Activated CD4-positive, alpha-beta T cell treated with anti-CD3 and anti-CD28 coated beads, Interleukin-2, amount 10 ng/mL, durations not matched to agents 24 days and 14 days (primary cell): Measurements from ENCODE around the gene CDC14A. TPM values are rescaled to one million over a fixed set of nuclear protein-coding genes. Genes with fewer than 3 reads are reported as not detected.
A peak's percentile ranks its signal among the peaks of the same experiment; 100 is the strongest.

Experiments
- DNase-seq: peaks from one replicate; pipeline ENCODE4 v3.0.0; 2022
- H3K27ac Mint-ChIP-seq: one replicate; pipeline ENCODE4 v1.8.0; 2022; ENCODE audit warnings: mild to moderate bottlenecking, mixed read lengths
- H3K27me3 Mint-ChIP-seq: one replicate; pipeline ENCODE4 v1.8.0; 2022; ENCODE audit warnings: mixed read lengths
- H3K36me3 Mint-ChIP-seq: one replicate; pipeline ENCODE4 v1.8.0; 2022; ENCODE audit warnings: low read depth, mild to moderate bottlenecking, mixed read lengths
- H3K4me1 Mint-ChIP-seq: one replicate; pipeline ENCODE4 v1.8.0; 2021; ENCODE audit warnings: mixed read lengths
- H3K4me3 Mint-ChIP-seq: one replicate; pipeline ENCODE4 v1.8.0; 2022; ENCODE audit warnings: mild to moderate bottlenecking, moderate library complexity, mixed read lengths
- H3K9me3 Mint-ChIP-seq: one replicate; pipeline ENCODE4 v1.8.0; 2021; ENCODE audit warnings: mixed read lengths
- intact Hi-C: fragments of 100-400 bp; cut with micrococcal nuclease; formaldehyde crosslinking; loops from one replicate; pipeline ENCODE4 v1.15.1; 2023
- total RNA-seq: library from RNA; stranded (reverse); gene quantifications from 2 replicates; pipeline ENCODE4 v1.2.3, GENCODE V29; 2022

Gene CDC14A, protein sequence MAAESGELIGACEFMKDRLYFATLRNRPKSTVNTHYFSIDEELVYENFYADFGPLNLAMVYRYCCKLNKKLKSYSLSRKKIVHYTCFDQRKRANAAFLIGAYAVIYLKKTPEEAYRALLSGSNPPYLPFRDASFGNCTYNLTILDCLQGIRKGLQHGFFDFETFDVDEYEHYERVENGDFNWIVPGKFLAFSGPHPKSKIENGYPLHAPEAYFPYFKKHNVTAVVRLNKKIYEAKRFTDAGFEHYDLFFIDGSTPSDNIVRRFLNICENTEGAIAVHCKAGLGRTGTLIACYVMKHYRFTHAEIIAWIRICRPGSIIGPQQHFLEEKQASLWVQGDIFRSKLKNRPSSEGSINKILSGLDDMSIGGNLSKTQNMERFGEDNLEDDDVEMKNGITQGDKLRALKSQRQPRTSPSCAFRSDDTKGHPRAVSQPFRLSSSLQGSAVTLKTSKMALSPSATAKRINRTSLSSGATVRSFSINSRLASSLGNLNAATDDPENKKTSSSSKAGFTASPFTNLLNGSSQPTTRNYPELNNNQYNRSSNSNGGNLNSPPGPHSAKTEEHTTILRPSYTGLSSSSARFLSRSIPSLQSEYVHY
- 10.3 and 11.0 TPM in 2 replicates for total RNA-seq

DNA sequence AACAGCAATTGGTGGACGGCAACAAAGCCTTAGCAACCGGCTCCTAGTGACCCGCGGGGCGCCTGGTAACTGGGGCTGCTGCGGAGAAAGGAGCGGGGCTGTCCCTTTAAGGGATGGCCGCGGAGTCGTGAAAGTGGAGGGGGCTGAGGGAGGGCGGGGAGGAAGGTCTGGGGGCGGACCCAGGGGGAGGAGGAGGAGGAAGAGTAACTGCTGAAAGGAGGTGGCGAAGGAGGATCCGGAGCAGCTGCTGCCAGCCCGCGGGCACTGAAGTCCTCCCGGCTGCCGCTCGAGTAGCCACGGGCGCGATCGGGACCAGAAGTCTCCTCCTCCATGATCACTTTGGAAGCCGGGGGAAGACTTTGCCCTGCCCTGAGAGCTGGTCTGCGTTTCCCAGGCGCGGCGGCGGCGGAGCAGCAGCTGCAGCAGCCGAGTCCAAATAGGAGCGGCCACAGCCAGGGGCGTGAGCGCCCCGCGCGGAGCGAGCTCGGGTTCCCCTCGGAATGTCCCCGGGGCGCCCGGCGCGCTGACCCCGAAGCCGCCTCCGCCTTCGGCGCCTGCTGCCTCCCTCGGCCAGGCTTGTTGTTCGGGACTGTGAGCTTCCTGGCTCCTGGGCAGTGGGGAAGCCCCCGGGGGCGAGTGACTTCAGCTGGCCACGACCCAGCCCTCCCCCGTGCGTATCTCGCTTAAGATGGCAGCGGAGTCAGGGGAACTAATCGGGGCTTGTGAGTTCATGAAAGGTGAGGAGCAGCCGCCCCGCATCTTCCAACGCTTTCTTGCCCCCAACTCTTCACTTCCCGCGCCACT, at the start of gene CDC14A:
Gene CDC14A, plus strand, starts transcription at position 240 of the 804 bp plus-strand sequence. Its CDS starts 449 bp downstream, at position 689.
- H3K4me3 Mint-ChIP-seq = peak within 1 kb of the TSS; percentile 96
- DNase-seq = peak; percentile 94
- H3K27ac Mint-ChIP-seq = peak within 1 kb of the TSS; percentile 98
- intact Hi-C loops = loop anchor here (1.0 to 10.0 kb wide), 12 partner anchors 25 to 885 kb away; partner anchors contain the start of genes DBT, EXTL2, GPR88 and RTCA
- no peaks in the 10 kb centered on the region for H3K27me3 Mint-ChIP-seq
- peaks cover 34% of the 10 kb centered on the region for H3K36me3 Mint-ChIP-seq
- H3K9me3 Mint-ChIP-seq = no peaks in the 10 kb centered on the region
- H3K4me1 Mint-ChIP-seq = peaks cover 50% of the 10 kb centered on the region

- no peak overlapping the region for H3K4me3 Mint-ChIP-seq
- peaks cover 6% of the 10 kb centered on the region for H3K9me3 Mint-ChIP-seq
- H3K36me3 Mint-ChIP-seq = no peaks in the 10 kb centered on the region
- H3K27ac Mint-ChIP-seq = no peak overlapping the region
- peaks cover 14% of the 10 kb centered on the region for H3K4me1 Mint-ChIP-seq
- DNase-seq = no peak
- H3K27me3 Mint-ChIP-seq = no peaks in the 10 kb centered on the region
- intact Hi-C loops = no loop called here
Observed at GRCh38 chr1:100302739-100303138, 49.6 kb upstream of the CDC14A start.

DNA sequence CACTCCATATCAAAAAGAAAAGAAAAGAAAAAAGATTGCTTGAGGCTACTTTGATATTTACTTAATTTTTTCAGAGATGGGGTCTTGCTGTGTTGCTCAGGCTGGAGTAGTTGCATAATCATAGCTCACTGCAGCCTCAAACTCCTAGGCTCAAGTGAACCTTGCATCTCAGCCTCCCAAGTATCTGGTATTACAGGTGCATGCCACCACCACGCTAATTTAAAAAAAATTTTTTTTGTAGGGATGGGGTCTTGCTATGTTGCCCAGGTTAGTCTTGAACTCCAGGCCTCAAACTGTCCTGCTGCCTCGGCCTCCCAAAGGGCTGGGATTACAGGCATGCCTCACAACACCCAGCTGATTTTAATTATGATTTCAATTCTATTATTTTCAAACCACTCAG, 48.1 kb upstream of the CDC14A start:
- Mint-ChIP-seq H3K9me3 (peaks cover 6% of the 10 kb centered on the region), H3K4me3 (no peak overlapping the region), H3K27me3 (no peaks in the 10 kb centered on the region), H3K27ac (no peak overlapping the region), H3K36me3 (no peaks in the 10 kb centered on the region), H3K4me1 (peaks cover 14% of the 10 kb centered on the region)
- DNase-seq = no peak
- intact Hi-C loops = no loop called here

DNA sequence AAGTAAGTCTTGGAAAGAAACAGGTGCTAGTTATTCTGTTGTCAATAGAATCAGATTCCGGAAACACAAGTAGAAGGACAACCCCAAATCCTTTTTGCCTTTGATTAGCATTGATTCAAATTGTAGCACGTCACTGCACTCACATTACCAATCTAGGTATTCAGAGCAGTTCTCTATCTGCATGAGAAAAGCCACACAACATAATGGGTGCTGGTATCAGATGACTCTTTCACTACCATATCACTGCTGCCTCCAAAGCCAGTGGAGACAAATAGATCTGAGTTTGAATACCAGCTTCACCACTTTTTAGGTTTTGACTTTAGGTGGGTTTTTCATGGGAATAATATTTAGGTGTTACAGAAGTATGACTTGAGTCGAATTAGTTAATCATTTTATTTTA, 47.4 kb upstream of the CDC14A start:
- peaks cover 6% of the 10 kb centered on the region for H3K9me3 Mint-ChIP-seq
- no peak overlapping the region for H3K27ac Mint-ChIP-seq
- no peak overlapping the region for H3K4me3 Mint-ChIP-seq
- DNase-seq = no peak
- no peaks in the 10 kb centered on the region for H3K27me3 Mint-ChIP-seq
- peaks cover 2% of the 10 kb centered on the region for H3K36me3 Mint-ChIP-seq
- peaks cover 11% of the 10 kb centered on the region for H3K4me1 Mint-ChIP-seq
- intact Hi-C loops = no loop called here

DNA sequence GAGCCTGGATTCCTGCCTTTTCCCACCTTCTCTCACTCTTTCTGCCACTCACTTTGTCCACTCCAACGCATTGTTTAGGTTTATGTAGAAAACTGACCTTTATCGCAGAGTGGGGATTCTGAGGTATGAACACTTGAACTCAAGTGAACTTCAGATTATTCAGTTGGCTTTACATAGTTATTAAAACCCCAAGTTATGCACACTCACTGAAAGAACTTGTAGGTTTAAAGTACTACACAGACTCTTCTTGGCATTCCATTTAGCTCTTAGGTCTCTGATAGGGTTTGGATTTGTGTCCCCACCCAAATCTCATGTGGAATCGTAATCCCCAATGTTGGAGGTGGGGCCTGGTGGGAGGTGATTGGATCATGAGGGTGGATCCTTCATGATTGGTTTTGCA, 46.4 kb upstream of the CDC14A start:
- Mint-ChIP-seq H3K27ac (no peak overlapping the region), H3K27me3 (no peaks in the 10 kb centered on the region), H3K36me3 (peaks cover 2% of the 10 kb centered on the region), H3K4me1 (peaks cover 11% of the 10 kb centered on the region), H3K9me3 (peaks cover 6% of the 10 kb centered on the region), H3K4me3 (no peak overlapping the region)
- no peak for DNase-seq
- intact Hi-C loops = no loop called here

GRCh38 chr1:100306735-100307313, 45.5 kb upstream of the CDC14A start:
- no peaks in the 10 kb centered on the region for H3K27me3 Mint-ChIP-seq
- H3K36me3 Mint-ChIP-seq = peaks cover 2% of the 10 kb centered on the region
- peak overlapping the region; percentile 60 for H3K27ac Mint-ChIP-seq
- H3K9me3 Mint-ChIP-seq = peaks cover 6% of the 10 kb centered on the region
- peaks cover 11% of the 10 kb centered on the region for H3K4me1 Mint-ChIP-seq
- DNase-seq = no peak
- intact Hi-C loops = no loop called here
- no peak overlapping the region for H3K4me3 Mint-ChIP-seq

DNA sequence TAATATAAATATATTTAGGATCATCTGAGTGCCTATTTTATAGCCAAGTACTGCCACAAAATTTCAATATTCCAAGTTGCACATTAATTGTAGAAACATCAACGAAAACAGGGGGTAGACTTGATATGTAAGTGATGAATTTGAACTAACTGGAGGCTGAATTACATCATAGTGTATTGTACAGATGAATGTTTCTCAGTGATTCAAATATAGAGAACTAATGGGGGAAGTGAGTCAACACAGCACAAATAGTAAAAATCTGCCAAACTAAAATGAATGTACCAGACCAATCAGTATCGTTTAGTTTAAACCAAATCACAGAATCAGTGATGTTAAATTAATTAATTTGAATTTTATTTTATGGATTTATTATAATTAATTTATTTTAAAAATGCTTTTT, 43.5 kb upstream of the CDC14A start:
- peaks cover 2% of the 10 kb centered on the region for H3K36me3 Mint-ChIP-seq
- DNase-seq = no peak
- H3K4me3 Mint-ChIP-seq = no peak overlapping the region
- no peaks in the 10 kb centered on the region for H3K9me3 Mint-ChIP-seq
- intact Hi-C loops = no loop called here
- H3K4me1 Mint-ChIP-seq = peaks cover 11% of the 10 kb centered on the region
- peaks cover 4% of the 10 kb centered on the region for H3K27me3 Mint-ChIP-seq
- H3K27ac Mint-ChIP-seq = no peak overlapping the region

- peaks cover 11% of the 10 kb centered on the region for H3K4me1 Mint-ChIP-seq
- peaks cover 8% of the 10 kb centered on the region for H3K27me3 Mint-ChIP-seq
- intact Hi-C loops = no loop called here
- H3K9me3 Mint-ChIP-seq = no peaks in the 10 kb centered on the region
- no peak overlapping the region for H3K4me3 Mint-ChIP-seq
- peaks cover 2% of the 10 kb centered on the region for H3K36me3 Mint-ChIP-seq
- H3K27ac Mint-ChIP-seq = no peak overlapping the region
- no peak for DNase-seq
Observed at GRCh38 chr1:100309863-100310262, 42.4 kb upstream of the CDC14A start.

DNA sequence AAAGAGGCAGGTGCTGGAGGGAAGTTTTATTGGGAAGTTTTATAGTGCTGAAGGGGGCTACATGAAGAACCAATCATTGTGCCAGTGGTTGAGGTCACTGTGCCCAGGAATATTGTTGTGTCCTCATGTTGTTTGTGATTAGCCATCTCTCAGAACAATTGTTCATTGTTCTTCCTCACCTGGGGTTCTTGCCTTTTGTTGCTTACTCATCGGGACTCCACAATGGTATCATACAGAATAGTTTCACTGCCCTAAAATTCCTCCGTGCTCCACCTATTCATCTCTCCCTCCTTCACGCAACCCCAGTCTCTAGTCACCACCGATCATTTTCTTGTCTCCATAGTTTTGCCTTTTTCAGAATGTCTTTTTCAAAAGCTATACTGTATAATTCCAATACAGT, 38.9 kb upstream of the CDC14A start:
- Mint-ChIP-seq H3K27me3 (peaks cover 8% of the 10 kb centered on the region), H3K36me3 (peaks cover 2% of the 10 kb centered on the region), H3K4me1 (no peaks in the 10 kb centered on the region), H3K27ac (no peak overlapping the region), H3K4me3 (no peak overlapping the region), H3K9me3 (peaks cover 11% of the 10 kb centered on the region)
- DNase-seq = no peak
- intact Hi-C loops = no loop called here

- no peak overlapping the region for H3K27ac Mint-ChIP-seq
- peaks cover 3% of the 10 kb centered on the region for H3K36me3 Mint-ChIP-seq
- no peak overlapping the region for H3K4me3 Mint-ChIP-seq
Observed at GRCh38 chr1:100316622-100317021, 35.7 kb upstream of the CDC14A start.

GRCh38 chr1:100320311-100321099, 31.8 kb upstream of the CDC14A start:
- H3K27ac Mint-ChIP-seq = no peak overlapping the region
- intact Hi-C loops = no loop called here
- no peak overlapping the region for H3K4me3 Mint-ChIP-seq
- DNase-seq = no peak
- H3K9me3 Mint-ChIP-seq = peaks cover 16% of the 10 kb centered on the region
- H3K27me3 Mint-ChIP-seq = no peaks in the 10 kb centered on the region
- peaks cover 5% of the 10 kb centered on the region for H3K4me1 Mint-ChIP-seq
- peaks cover 3% of the 10 kb centered on the region for H3K36me3 Mint-ChIP-seq

More at GRCh38 chr1:100316622-100317021, 35.7 kb upstream of the CDC14A start:
- no peak for DNase-seq
- Mint-ChIP-seq H3K9me3 (peaks cover 19% of the 10 kb centered on the region), H3K4me1 (no peaks in the 10 kb centered on the region), H3K27me3 (peaks cover 8% of the 10 kb centered on the region)
- intact Hi-C loops = no loop called here

DNA sequence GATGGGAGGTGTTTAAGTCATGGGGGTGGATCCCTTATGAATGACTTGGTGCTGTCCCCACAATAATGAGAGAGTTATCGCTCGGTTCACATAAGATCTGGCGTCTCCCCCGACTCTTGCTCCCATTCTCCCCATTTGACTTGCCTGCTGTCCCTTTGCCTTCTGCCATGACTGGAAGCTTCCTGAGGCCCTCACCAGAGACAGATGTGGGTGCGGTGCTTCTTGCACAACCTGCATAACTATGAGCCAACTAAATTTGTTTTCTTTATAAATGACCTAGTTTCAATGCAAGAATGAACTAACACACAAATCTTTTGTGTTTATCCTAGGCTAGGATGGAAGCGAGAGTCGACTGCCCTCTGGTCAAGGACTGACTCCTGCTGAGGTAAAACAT, 31.2 kb upstream of the CDC14A start:
- H3K4me1 Mint-ChIP-seq = peaks cover 5% of the 10 kb centered on the region
- no peak overlapping the region for H3K27ac Mint-ChIP-seq
- peaks cover 12% of the 10 kb centered on the region for H3K9me3 Mint-ChIP-seq
- no peak overlapping the region for H3K4me3 Mint-ChIP-seq
- intact Hi-C loops = no loop called here
- no peaks in the 10 kb centered on the region for H3K27me3 Mint-ChIP-seq
- DNase-seq = no peak
- peaks cover 3% of the 10 kb centered on the region for H3K36me3 Mint-ChIP-seq

- Mint-ChIP-seq H3K27me3 (peaks cover under 1% of the 10 kb centered on the region), H3K4me3 (no peak overlapping the region), H3K9me3 (peaks cover 12% of the 10 kb centered on the region), H3K36me3 (peaks cover 3% of the 10 kb centered on the region), H3K4me1 (peaks cover 5% of the 10 kb centered on the region), H3K27ac (no peak overlapping the region)
- intact Hi-C loops = no loop called here
- DNase-seq = no peak
Observed at GRCh38 chr1:100321506-100321905, 30.8 kb upstream of the CDC14A start.
